ENCODE results near the gene FMO3. TPM values are rescaled to one million over a fixed set of nuclear protein-coding genes. Genes with fewer than 3 reads are reported as not detected.

Gene FMO3
- polyA plus RNA-seq, 1 donor (not counting 4 experiments of a cell fraction or from before 2014, with no cell fraction given) = not detected

GRCh38 chr1:171109966-171110365 lies 19.3 kb downstream of the FMO3 start:
- Histone ChIP-seq H3K79me2 (ENCODE audit: control insufficient read depth, insufficient read depth, low read length) (no peaks in the 10 kb centered on the region), H3K4me2 (ENCODE audit: control insufficient read depth, extremely low read depth, insufficient read depth, low read depth, low read length) (no peak overlapping the region), H4K20me1 (ENCODE audit: control insufficient read depth, extremely low read depth, insufficient read depth, low read length) (no peaks in the 10 kb centered on the region), H3K9me1 (ENCODE audit: control insufficient read depth, extremely low read depth, insufficient read depth, low read length) (no peaks in the 10 kb centered on the region), H3K9me3 (ENCODE audit: control insufficient read depth, low read depth, low read length) (no peaks in the 10 kb centered on the region), H3K27me3 (ENCODE audit: control insufficient read depth, extremely low read depth, insufficient read depth, low read length) (peaks cover 3% of the 10 kb centered on the region), H2AFZ (ENCODE audit: control insufficient read depth, low read length) (no peak overlapping the region), H3K27ac (ENCODE audit: control insufficient read depth, insufficient read depth, low read length) (no peak overlapping the region), H3K4me1 (ENCODE audit: control insufficient read depth, extremely low read depth, insufficient read depth, low read length) (no peaks in the 10 kb centered on the region), H3K4me3 (ENCODE audit: control insufficient read depth in 2 of 3, extremely low read depth in 1 of 3, insufficient read depth in 2 of 3, low read depth in 1 of 3, low read length in 3 of 3) (no peak overlapping the region), H3K36me3 (ENCODE audit: control insufficient read depth in 2 of 2, extremely low read depth in 1 of 2, insufficient read depth in 2 of 2, low read length in 2 of 2) (no peaks in the 10 kb centered on the region), H3K9ac (ENCODE audit: control insufficient read depth, extremely low read depth, insufficient read depth, low read length) (no peak overlapping the region)
- DNase-seq (ENCODE audit: low read depth, low spot score) (no peak), FAIRE-seq (no peak)
- dilution Hi-C loops (cut with MboI; ENCODE audit: extremely low pct_ligation_motif_present, low sequenced_read_pairs) = no loop called here
- no peak for TF ChIP-seq EZH2 (IDR thresholded peaks at IDR 0.05; ENCODE audit: low read length)
- no peak for TF ChIP-seq CTCF (optimal IDR thresholded peaks at IDR 0.05 in 1 of 3, IDR thresholded peaks at IDR 0.05 in 1 of 3, conservative IDR thresholded peaks at IDR 0.05 in 1 of 3; ENCODE audit: extremely low read depth in 1 of 3, insufficient read depth in 2 of 3, low read length in 3 of 3)

- no peaks in the 10 kb centered on the region for H3K36me3 ChIP-seq (ENCODE audit: control insufficient read depth in 2 of 2, extremely low read depth in 1 of 2, insufficient read depth in 2 of 2, low read length in 2 of 2)
- H3K4me3 ChIP-seq (ENCODE audit: control insufficient read depth in 2 of 3, extremely low read depth in 1 of 3, insufficient read depth in 2 of 3, low read depth in 1 of 3, low read length in 3 of 3) = no peak overlapping the region
- no peak overlapping the region for H2AFZ ChIP-seq (ENCODE audit: control insufficient read depth, low read length)
- H3K79me2 ChIP-seq (ENCODE audit: control insufficient read depth, insufficient read depth, low read length) = no peaks in the 10 kb centered on the region
- TF ChIP-seq EZH2 (IDR thresholded peaks at IDR 0.05; ENCODE audit: low read length) (no peak), CTCF (optimal IDR thresholded peaks at IDR 0.05 in 1 of 3, IDR thresholded peaks at IDR 0.05 in 1 of 3, conservative IDR thresholded peaks at IDR 0.05 in 1 of 3; ENCODE audit: extremely low read depth in 1 of 3, insufficient read depth in 2 of 3, low read length in 3 of 3) (no peak)
- DNase-seq (ENCODE audit: low read depth, low spot score) (no peak), FAIRE-seq (no peak)
- no peak overlapping the region for H3K9ac ChIP-seq (ENCODE audit: control insufficient read depth, extremely low read depth, insufficient read depth, low read length)
- H3K4me1 ChIP-seq (ENCODE audit: control insufficient read depth, extremely low read depth, insufficient read depth, low read length) = no peaks in the 10 kb centered on the region
- dilution Hi-C loops (cut with MboI; ENCODE audit: extremely low pct_ligation_motif_present, low sequenced_read_pairs) = no loop called here
- H3K27me3 ChIP-seq (ENCODE audit: control insufficient read depth, extremely low read depth, insufficient read depth, low read length) = peaks cover 3% of the 10 kb centered on the region
- no peak overlapping the region for H3K27ac ChIP-seq (ENCODE audit: control insufficient read depth, insufficient read depth, low read length)
- no peaks in the 10 kb centered on the region for H3K9me3 ChIP-seq (ENCODE audit: control insufficient read depth, low read depth, low read length)
- no peak overlapping the region for H3K4me2 ChIP-seq (ENCODE audit: control insufficient read depth, extremely low read depth, insufficient read depth, low read depth, low read length)
- no peaks in the 10 kb centered on the region for H3K9me1 ChIP-seq (ENCODE audit: control insufficient read depth, extremely low read depth, insufficient read depth, low read length)
- H4K20me1 ChIP-seq (ENCODE audit: control insufficient read depth, extremely low read depth, insufficient read depth, low read length) = no peaks in the 10 kb centered on the region
These were observed 20.1 kb downstream of the FMO3 start for GRCh38 chr1:171110621-171111326.

Data from keratinocyte (primary cell).